Stimulated activated CD8-positive, alpha-beta memory T cell treated with anti-CD3 and anti-CD28 coated beads, Interleukin-12 subunit alpha, Interleukin-12 subunit beta, amount 100 ng/mL, for 1 hour (primary cell): Measurements from ENCODE around the gene ITGA8.
"Not testable (repeated sequence)": the region's sequence is repeated elsewhere in the genome, so short reads cannot be mapped to it uniquely, and the experiment has no call there.

ENCODE experiments used
- DNase-seq: peaks from one replicate; pipeline ENCODE4 v3.0.0-alpha.2; 2020; ENCODE audit warnings: low read depth

ITGA8 gene

GRCh38 chr10:15548331-15548730 is 171.4 kb downstream of the ITGA8 start:
- no peak for DNase-seq

DNA sequence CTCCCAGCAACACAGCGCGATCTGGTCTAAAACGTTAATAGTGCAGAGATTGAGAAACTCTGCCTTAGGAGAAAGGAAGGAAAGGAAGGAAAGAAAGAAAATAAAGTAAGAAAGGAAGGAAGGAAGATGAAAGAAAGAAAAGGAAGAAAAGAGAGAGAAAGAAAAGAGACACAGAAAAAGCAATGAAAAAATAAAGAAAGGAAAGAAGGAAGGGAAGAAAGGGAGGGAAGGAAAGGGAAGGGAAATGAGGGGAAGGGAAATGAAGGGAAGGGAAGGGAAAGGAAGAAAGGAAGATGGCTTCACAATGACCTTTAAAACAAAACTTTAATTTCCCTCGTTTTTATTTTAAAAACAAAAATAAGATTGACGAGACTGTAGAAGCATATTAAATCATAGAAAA is 173.1 kb downstream of the ITGA8 start:
- DNase-seq: no peak

DNA sequence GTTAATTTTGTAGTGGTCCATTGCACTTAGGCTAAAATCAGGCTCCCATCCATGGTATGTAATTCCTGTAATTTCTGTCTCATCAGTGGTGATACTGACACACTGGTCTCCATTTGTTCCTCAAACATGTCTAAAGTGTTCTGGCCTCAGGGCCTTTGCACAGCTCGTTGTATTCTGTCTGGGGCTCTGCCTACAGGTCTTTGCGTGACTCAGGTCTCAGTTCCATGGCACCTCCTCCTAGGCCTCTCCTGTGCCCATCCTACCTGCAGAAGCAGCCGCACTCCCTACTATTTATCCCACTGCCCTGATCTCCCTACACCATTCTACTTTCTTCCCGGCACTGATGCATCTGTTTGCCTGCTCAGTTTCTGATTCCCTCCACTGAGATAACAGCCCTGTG is 173.8 kb downstream of the ITGA8 start:
- DNase-seq: no peak

GRCh38 chr10:15545266-15545665 is 174.5 kb downstream of the ITGA8 start:
- DNase-seq: no peak

GRCh38 chr10:15543994-15544393 is 175.7 kb downstream of the ITGA8 start:
- DNase-seq: no peak

DNA sequence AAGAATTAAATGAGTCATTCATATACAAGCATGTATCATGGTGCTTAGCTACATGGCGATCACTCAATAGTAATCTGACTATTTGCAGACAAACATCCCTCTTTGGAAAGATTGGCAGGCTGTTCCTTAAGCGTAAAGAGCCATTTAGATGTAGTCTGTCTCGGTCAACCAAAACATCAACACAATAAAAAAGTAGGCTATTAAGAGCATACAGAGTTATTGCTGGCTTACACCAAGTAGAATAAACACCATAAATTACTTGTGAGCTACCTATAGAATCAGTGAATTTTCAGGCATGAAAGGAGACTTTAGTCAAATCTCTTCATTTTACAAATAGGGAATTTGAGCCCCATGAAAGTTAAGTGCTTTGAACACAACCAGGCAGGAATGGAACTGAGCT is 176.9 kb downstream of the ITGA8 start:
- DNase-seq: no peak

- DNase-seq: no peak
These were observed 178.3 kb downstream of the ITGA8 start for GRCh38 chr10:15541376-15541775.

- no peak for DNase-seq
These were observed 179.0 kb downstream of the ITGA8 start for GRCh38 chr10:15540727-15541126.

DNA sequence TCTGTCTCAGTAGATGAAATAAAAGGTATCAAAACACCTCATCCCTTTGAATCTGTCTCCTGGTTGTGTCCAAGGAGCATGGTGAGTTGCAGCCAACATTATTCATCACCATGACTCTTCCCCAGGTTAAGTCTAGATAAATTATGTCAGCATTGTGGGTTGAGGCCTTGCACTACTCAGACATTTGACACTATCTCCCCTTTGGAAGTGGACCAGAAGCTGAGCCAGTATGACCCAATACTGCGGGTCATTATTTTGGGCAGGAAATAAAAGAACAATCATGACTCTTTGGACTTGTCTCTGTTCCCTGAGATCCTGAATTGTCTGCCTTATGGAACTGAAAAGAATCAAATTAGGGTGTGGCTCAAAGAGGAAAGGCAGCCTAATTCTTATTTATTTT is 180.5 kb downstream of the ITGA8 start:
- no peak for DNase-seq

DNA sequence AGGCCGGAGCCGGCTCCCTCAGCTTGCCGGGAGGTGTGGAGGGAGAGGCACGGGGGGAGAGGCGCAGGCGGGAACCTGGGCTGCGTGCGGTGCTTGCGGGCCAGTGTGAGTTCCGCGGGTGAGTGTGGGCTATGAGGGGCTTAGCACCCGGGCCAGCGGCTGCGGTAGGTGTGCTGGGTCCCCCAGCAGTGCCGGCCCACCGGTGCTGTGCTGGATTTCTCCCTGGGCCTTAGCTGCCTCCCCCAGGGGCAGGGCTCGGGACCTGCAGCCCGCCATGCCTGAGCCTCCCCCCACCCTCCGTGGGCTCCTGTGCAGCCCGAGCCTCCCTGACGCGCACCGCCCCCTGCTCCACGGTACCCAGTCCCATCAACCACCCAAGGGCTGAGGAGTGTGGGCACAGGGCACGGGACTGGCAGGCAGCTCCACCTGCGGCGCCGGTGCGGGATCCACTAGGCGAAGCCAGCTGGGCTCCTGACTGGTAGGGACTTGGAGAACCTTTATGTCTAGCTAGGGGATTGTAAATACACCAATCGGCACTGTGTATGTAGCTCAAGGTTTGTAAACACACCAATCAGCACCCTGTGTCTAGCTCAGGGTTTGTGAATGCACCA is 184.7 kb downstream of the ITGA8 start:
- DNase-seq: not testable (repeated sequence)

- no peak for DNase-seq
These were observed 187.6 kb downstream of the ITGA8 start for GRCh38 chr10:15531927-15532722.

DNA sequence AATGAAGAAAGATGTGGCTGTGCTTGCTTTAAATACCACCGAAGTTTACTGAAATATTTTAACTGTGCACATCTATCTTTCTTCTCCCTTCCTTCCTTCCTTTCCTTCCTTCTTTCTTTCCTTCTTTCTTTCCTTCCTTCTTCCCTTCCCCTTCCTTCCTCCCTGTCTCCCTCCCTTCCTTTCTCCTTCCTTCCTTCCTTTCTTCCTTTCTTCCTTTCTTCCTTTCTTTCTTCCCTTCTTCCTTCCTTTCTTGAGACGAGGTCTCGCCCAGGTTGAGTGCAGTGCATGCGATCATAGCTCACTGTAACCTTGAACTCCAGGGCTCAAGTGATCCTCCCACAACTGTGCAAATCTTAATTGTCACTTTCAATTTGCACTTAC is 190.9 kb downstream of the ITGA8 start:
- DNase-seq: no peak

DNA sequence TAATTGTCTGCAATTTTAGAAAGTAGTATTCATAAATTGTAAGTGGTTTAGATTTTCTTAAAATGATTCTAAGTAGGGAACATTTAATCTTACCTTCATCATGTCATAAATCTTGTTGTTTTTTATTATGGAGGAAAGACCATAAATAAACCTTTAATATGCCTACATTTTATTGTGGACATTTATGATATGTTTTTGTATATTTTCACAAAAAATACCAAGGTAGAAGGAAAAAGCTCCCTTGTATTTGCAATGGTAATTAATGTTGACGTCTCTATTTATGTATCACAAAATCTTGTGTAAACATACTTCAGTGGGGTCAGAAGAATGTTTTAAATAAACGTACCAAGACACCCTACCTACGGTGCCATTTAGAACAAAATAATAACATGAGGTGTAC is 193.0 kb downstream of the ITGA8 start:
- no peak for DNase-seq

- DNase-seq: no peak
These were observed 198.3 kb downstream of the ITGA8 start for GRCh38 chr10:15521328-15521903.

DNA sequence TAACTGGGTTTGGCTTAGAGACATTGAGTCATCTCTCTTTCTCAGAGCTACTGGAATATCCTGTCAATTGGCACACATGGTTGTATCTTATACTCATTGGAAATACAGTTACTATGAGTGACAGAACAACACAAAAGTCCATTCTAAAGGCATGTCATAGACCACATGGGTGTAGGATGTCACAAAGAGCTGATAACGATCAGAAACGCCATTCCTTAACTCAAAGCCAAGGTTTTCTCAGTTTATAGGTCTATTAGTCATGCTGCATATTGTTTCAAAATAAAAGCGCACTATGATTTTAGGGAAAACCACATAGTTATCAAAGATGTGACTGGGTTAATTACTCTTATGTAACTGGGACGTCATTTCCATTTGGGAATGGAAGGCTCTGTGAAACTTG is 201.5 kb downstream of the ITGA8 start:
- DNase-seq: no peak

GRCh38 chr10:15516256-15517085 is 203.3 kb downstream of the ITGA8 start:
- DNase-seq: no peak

DNA sequence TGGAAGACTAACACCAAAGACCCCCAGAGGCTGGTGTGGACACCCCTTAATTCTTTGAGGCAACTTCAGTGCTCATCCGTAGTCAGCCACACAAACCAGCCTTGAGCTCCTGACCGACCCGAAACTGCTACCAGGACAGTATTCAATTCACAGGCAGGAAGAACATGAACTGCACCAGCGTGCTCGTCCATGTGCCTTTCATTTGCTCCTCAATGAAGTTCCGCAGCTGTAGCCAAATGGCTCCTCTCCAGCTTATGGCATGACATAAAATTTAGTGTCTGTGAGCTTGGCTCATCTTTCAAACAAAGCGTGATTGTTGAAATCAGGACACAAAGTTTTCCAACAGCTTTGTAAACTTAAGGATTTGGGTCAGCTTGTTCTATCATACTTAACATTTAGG is 204.5 kb downstream of the ITGA8 start:
- no peak for DNase-seq

- DNase-seq: no peak
These were observed 208.8 kb downstream of the ITGA8 start for GRCh38 chr10:15510963-15511362.

DNA sequence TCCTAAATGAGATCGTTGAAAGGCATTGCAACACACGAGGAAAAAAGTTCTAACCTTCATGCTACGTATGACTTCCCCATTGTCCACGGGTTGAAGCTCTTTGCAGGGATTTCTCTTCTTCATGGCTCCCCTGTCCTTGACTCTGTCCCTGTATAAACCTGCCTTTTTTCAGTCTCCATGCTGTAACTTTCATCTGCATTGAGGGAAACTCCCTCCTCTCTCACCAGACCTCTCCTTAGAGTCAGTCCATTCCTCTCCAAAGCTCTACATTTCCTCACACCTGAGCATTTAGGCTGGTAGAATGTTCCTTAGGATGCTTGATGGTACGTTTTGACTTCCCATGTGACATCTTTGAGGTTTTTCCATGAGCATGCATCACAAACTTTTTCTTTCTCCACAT is 214.4 kb downstream of the ITGA8 start:
- no peak for DNase-seq

DNA sequence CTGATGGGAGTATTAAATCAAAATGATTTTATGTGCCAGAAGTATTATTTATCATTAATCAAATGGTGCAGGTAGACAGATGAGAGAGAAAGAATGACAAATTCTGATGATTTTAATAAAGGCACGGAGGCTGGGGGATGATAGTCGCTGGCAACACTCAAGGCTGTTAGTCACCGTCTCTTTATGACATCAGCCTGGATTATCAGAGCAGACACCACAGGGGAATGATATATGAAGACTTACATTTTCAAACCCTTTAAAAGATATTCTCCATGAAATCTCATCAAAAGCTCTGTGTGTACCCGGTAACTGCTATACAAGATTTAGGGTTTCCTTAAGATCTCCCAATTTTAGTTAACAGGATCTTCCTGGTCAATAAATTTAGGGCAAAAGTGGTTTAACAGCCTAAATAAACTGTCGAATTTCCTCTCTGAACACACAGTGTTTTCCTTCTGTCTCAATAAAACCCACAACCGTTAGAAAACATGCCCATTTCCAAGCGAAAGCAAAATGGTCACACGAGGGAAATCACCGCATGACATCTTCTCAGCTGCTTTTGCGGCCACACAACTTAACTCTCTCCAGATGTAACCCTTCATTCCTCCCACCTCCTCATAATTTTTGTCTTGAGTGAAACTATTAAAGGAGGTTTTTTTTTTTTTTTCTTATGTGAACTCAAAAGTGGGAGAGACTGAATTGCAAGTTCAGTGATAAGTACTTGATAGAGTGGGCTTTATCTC is 215.5 kb downstream of the ITGA8 start:
- DNase-seq: no peak

- DNase-seq: no peak
These were observed 224.7 kb downstream of the ITGA8 start for GRCh38 chr10:15494850-15495506.
